ENCODE data around the gene FKBP5.
A peak's percentile ranks its signal among the peaks of the same experiment; 100 is the strongest.

Gene FKBP5

GRCh38 chr6:35727935-35728682 is 39.4 kb upstream of the FKBP5 start:
- H3K36me3 Mint-ChIP-seq (ENCODE audit: low read depth): no peaks in the 10 kb centered on the region
- H3K4me1 Mint-ChIP-seq: peaks cover 83% of the 10 kb centered on the region
- peaks cover 2% of the 10 kb centered on the region for H3K27me3 Mint-ChIP-seq
- peak; percentile 85 for DNase-seq
- peak overlapping the region; percentile 88 for H3K27ac Mint-ChIP-seq
- peak overlapping the region; percentile 68 for H3K4me3 Mint-ChIP-seq
- ATAC-seq: peak; percentile 53
- H3K9me3 Mint-ChIP-seq: no peaks in the 10 kb centered on the region

- H3K4me1 Mint-ChIP-seq: peaks cover 76% of the 10 kb centered on the region
- H3K36me3 Mint-ChIP-seq (ENCODE audit: low read depth): no peaks in the 10 kb centered on the region
- peak; percentile 54 for DNase-seq
Observed at GRCh38 chr6:35727231-35727934, 38.7 kb upstream of the FKBP5 start.

GRCh38 chr6:35725721-35726438 is 37.2 kb upstream of the FKBP5 start:
- no peak for DNase-seq
- peaks cover 79% of the 10 kb centered on the region for H3K4me1 Mint-ChIP-seq
- peaks cover 2% of the 10 kb centered on the region for H3K27me3 Mint-ChIP-seq
- peak; percentile 26 for ATAC-seq
- no peaks in the 10 kb centered on the region for H3K36me3 Mint-ChIP-seq (ENCODE audit: low read depth)
- H3K27ac Mint-ChIP-seq: peak overlapping the region; percentile 71
- H3K4me3 Mint-ChIP-seq: no peak overlapping the region
- no peaks in the 10 kb centered on the region for H3K9me3 Mint-ChIP-seq

More at GRCh38 chr6:35727231-35727934, 38.7 kb upstream of the FKBP5 start:
- H3K27ac Mint-ChIP-seq: peak overlapping the region; percentile 71
- peak; percentile 2 for ATAC-seq
- peaks cover 2% of the 10 kb centered on the region for H3K27me3 Mint-ChIP-seq
- H3K4me3 Mint-ChIP-seq: peak overlapping the region; percentile 68
- no peaks in the 10 kb centered on the region for H3K9me3 Mint-ChIP-seq

GRCh38 chr6:35725081-35725708 is 36.5 kb upstream of the FKBP5 start:
- no peak overlapping the region for H3K4me3 Mint-ChIP-seq
- peaks cover 79% of the 10 kb centered on the region for H3K4me1 Mint-ChIP-seq
- no peaks in the 10 kb centered on the region for H3K9me3 Mint-ChIP-seq
- H3K36me3 Mint-ChIP-seq (ENCODE audit: low read depth): no peaks in the 10 kb centered on the region
- ATAC-seq: no peak
- H3K27ac Mint-ChIP-seq: no peak overlapping the region
- no peak for DNase-seq
- peaks cover 2% of the 10 kb centered on the region for H3K27me3 Mint-ChIP-seq

- H3K36me3 Mint-ChIP-seq (ENCODE audit: low read depth): no peaks in the 10 kb centered on the region
- no peak for DNase-seq
- H3K9me3 Mint-ChIP-seq: no peaks in the 10 kb centered on the region
- ATAC-seq: no peak
- peaks cover 2% of the 10 kb centered on the region for H3K27me3 Mint-ChIP-seq
- no peak overlapping the region for H3K27ac Mint-ChIP-seq
- no peak overlapping the region for H3K4me3 Mint-ChIP-seq
- H3K4me1 Mint-ChIP-seq: peaks cover 79% of the 10 kb centered on the region
Observed at GRCh38 chr6:35724471-35724870, 35.8 kb upstream of the FKBP5 start.

- peaks cover 79% of the 10 kb centered on the region for H3K4me1 Mint-ChIP-seq
Observed at GRCh38 chr6:35724059-35724458, 35.3 kb upstream of the FKBP5 start.

GRCh38 chr6:35723587-35723986 is 34.9 kb upstream of the FKBP5 start:
- H3K4me3 Mint-ChIP-seq: no peak overlapping the region
- no peaks in the 10 kb centered on the region for H3K9me3 Mint-ChIP-seq
- no peak for ATAC-seq
- H3K27me3 Mint-ChIP-seq: peaks cover 2% of the 10 kb centered on the region
- no peaks in the 10 kb centered on the region for H3K36me3 Mint-ChIP-seq (ENCODE audit: low read depth)
- no peak overlapping the region for H3K27ac Mint-ChIP-seq
- no peak for DNase-seq
- H3K4me1 Mint-ChIP-seq: peaks cover 79% of the 10 kb centered on the region

More at GRCh38 chr6:35724059-35724458, 35.3 kb upstream of the FKBP5 start:
- H3K27ac Mint-ChIP-seq: no peak overlapping the region
- ATAC-seq (no peak), DNase-seq (no peak)
- no peak overlapping the region for H3K4me3 Mint-ChIP-seq
- no peaks in the 10 kb centered on the region for H3K9me3 Mint-ChIP-seq
- peaks cover 2% of the 10 kb centered on the region for H3K27me3 Mint-ChIP-seq
- H3K36me3 Mint-ChIP-seq (ENCODE audit: low read depth): no peaks in the 10 kb centered on the region

GRCh38 chr6:35722121-35722761 is 33.5 kb upstream of the FKBP5 start:
- DNase-seq: no peak
- Mint-ChIP-seq H3K36me3 (ENCODE audit: low read depth) (no peaks in the 10 kb centered on the region), H3K4me3 (no peak overlapping the region), H3K4me1 (peaks cover 83% of the 10 kb centered on the region), H3K27ac (no peak overlapping the region), H3K27me3 (peaks cover 2% of the 10 kb centered on the region), H3K9me3 (no peaks in the 10 kb centered on the region)
- no peak for ATAC-seq

GRCh38 chr6:35719830-35720733 is 31.4 kb upstream of the FKBP5 start:
- no peaks in the 10 kb centered on the region for H3K9me3 Mint-ChIP-seq
- ATAC-seq (peak; percentile 45), DNase-seq (peak; percentile 41)
- no peaks in the 10 kb centered on the region for H3K36me3 Mint-ChIP-seq (ENCODE audit: low read depth)
- no peaks in the 10 kb centered on the region for H3K27me3 Mint-ChIP-seq
- peaks cover 66% of the 10 kb centered on the region for H3K4me1 Mint-ChIP-seq
- H3K27ac Mint-ChIP-seq: peak overlapping the region; percentile 90
- H3K4me3 Mint-ChIP-seq: peak overlapping the region; percentile 67

- Mint-ChIP-seq H3K4me3 (peak overlapping the region; percentile 67), H3K36me3 (ENCODE audit: low read depth) (no peaks in the 10 kb centered on the region), H3K9me3 (no peaks in the 10 kb centered on the region), H3K27ac (peak overlapping the region; percentile 90), H3K27me3 (no peaks in the 10 kb centered on the region), H3K4me1 (peaks cover 60% of the 10 kb centered on the region)
- ATAC-seq (peak; percentile 15), DNase-seq (peak; percentile 29)
Observed at GRCh38 chr6:35719404-35719829, 30.7 kb upstream of the FKBP5 start.

GRCh38 chr6:35718911-35719381 is 30.2 kb upstream of the FKBP5 start:
- Mint-ChIP-seq H3K27me3 (no peaks in the 10 kb centered on the region), H3K27ac (peak overlapping the region; percentile 90), H3K4me3 (peak overlapping the region; percentile 67), H3K4me1 (peaks cover 55% of the 10 kb centered on the region), H3K9me3 (no peaks in the 10 kb centered on the region), H3K36me3 (ENCODE audit: low read depth) (no peaks in the 10 kb centered on the region)
- ATAC-seq (peak; percentile 74), DNase-seq (peak; percentile 40)

- Mint-ChIP-seq H3K4me1 (peaks cover 58% of the 10 kb centered on the region), H3K27me3 (no peaks in the 10 kb centered on the region), H3K27ac (peak overlapping the region; percentile 90), H3K36me3 (ENCODE audit: low read depth) (no peaks in the 10 kb centered on the region), H3K9me3 (no peaks in the 10 kb centered on the region), H3K4me3 (peak overlapping the region; percentile 67)
- DNase-seq (no peak), ATAC-seq (no peak)
Observed at GRCh38 chr6:35718375-35718736, 29.6 kb upstream of the FKBP5 start.

Measured in activated naive CD8-positive, alpha-beta T cell treated with anti-CD3 and anti-CD28 coated beads, Interleukin-2, amount 50 U/mL, for 24 hours (primary cell).